ENCODE results near the gene JARID2. TPM values are rescaled to one million over a fixed set of nuclear protein-coding genes. Genes with fewer than 3 reads are reported as not detected.

Gene JARID2
- polyA plus RNA-seq, 1 experiment, result 9.7 TPM

- no peaks in the 10 kb centered on the region for H3K27me3 ChIP-seq (ENCODE audit: control insufficient read depth, insufficient read depth, low read length)
- H3K4me3 ChIP-seq (ENCODE audit: low read depth, low read length), result no peak overlapping the region
- no peaks in the 10 kb centered on the region; the same call in 1 of the 2 replicates for H3K9me3 ChIP-seq (ENCODE audit: control insufficient read depth, insufficient read depth, low read length)
- H3K27ac ChIP-seq (ENCODE audit: low read depth, low read length), result no peak overlapping the region
- ChIA-PET POLR2A (no interaction called here), CTCF (no interaction called here)
- DNase-seq (ENCODE audit: low read depth, low spot score), result no peak
- TF ChIP-seq, protein P1, sequence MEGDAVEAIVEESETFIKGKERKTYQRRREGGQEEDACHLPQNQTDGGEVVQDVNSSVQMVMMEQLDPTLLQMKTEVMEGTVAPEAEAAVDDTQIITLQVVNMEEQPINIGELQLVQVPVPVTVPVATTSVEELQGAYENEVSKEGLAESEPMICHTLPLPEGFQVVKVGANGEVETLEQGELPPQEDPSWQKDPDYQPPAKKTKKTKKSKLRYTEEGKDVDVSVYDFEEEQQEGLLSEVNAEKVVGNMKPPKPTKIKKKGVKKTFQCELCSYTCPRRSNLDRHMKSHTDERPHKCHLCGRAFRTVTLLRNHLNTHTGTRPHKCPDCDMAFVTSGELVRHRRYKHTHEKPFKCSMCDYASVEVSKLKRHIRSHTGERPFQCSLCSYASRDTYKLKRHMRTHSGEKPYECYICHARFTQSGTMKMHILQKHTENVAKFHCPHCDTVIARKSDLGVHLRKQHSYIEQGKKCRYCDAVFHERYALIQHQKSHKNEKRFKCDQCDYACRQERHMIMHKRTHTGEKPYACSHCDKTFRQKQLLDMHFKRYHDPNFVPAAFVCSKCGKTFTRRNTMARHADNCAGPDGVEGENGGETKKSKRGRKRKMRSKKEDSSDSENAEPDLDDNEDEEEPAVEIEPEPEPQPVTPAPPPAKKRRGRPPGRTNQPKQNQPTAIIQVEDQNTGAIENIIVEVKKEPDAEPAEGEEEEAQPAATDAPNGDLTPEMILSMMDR (IDR thresholded peaks at IDR 0.05; ENCODE audit: low read depth, low read length), result no peak
Observed at GRCh38 chr6:15280028-15280427, 34.2 kb downstream of the JARID2 start.

DNA sequence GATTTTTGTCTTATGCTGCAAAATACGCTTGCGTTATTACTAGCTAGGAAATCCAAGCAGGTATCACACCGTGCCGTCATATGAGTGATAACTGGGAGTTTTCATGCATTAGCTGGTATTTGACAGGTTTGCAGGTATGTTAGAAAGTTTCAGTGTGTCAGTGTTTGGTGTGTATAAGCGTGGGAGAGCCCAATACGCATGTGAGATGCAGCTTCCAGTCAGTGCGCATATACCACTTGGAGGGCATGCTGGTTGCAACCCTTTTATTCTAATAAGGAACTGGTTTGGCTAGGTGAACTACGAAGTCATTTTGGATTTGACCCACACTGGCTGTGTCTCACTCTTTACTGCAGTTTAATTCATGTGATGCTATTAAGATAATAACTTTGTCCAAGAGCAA is 35.1 kb downstream of the JARID2 start:
- Histone ChIP-seq H3K9me3 (ENCODE audit: control insufficient read depth, insufficient read depth, low read length) (no peaks in the 10 kb centered on the region; the same call in 1 of the 2 replicates), H3K27ac (ENCODE audit: low read depth, low read length) (no peak overlapping the region), H3K27me3 (ENCODE audit: control insufficient read depth, insufficient read depth, low read length) (no peaks in the 10 kb centered on the region), H3K4me3 (ENCODE audit: low read depth, low read length) (no peak overlapping the region)
- DNase-seq (ENCODE audit: low read depth, low spot score), result no peak
- ChIA-PET CTCF (interaction anchor here (1.5 kb wide), 1 partner anchor 109 kb away, joined by 3 read pairs; no protein-coding TSS in a partner anchor), POLR2A (interaction anchor here (0.7 kb wide), 1 partner anchor 16 kb away, joined by 7 read pairs; no protein-coding TSS in a partner anchor)
- TF ChIP-seq, protein P1 (IDR thresholded peaks at IDR 0.05; ENCODE audit: low read depth, low read length), result no peak

DNA sequence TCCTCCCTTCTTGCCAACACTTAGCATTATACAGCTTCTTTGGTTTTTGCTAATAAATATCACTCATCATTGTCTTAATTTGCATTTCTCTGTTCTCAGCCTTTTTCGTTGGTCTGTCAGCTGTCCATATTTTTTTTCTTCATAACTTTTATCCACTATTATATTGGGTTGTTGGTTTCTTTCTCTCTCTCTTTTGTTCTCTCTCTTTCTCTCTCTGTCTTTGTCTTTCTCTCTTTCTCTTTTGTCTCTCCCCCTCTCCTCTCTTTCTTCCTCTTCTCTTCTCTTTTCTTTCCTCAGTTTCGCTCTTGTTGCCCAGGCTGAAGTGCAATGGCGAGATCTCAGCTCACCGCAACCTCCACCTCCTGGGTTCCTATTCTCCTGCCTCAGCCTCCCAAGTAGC is 36.5 kb downstream of the JARID2 start:
- ChIA-PET CTCF (interaction anchor here (1.5 kb wide), 1 partner anchor 108 kb away, joined by 3 read pairs; no protein-coding TSS in a partner anchor), POLR2A (no interaction called here)
- H3K27ac ChIP-seq (ENCODE audit: low read depth, low read length), result no peak overlapping the region
- no peaks in the 10 kb centered on the region for H3K27me3 ChIP-seq (ENCODE audit: control insufficient read depth, insufficient read depth, low read length)
- DNase-seq (ENCODE audit: low read depth, low spot score), result no peak
- H3K4me3 ChIP-seq (ENCODE audit: low read depth, low read length), result no peak overlapping the region
- no peaks in the 10 kb centered on the region; the same call in 1 of the 2 replicates for H3K9me3 ChIP-seq (ENCODE audit: control insufficient read depth, insufficient read depth, low read length)
- TF ChIP-seq, protein P1 (IDR thresholded peaks at IDR 0.05; ENCODE audit: low read depth, low read length), result no peak

GRCh38 chr6:15283986-15284361 is 38.1 kb downstream of the JARID2 start:
- Histone ChIP-seq H3K27me3 (ENCODE audit: control insufficient read depth, insufficient read depth, low read length) (no peaks in the 10 kb centered on the region), H3K9me3 (ENCODE audit: control insufficient read depth, insufficient read depth, low read length) (no peaks in the 10 kb centered on the region; the same call in 1 of the 2 replicates), H3K4me3 (ENCODE audit: low read depth, low read length) (no peak overlapping the region), H3K27ac (ENCODE audit: low read depth, low read length) (no peak overlapping the region)
- TF ChIP-seq, protein P1 (IDR thresholded peaks at IDR 0.05; ENCODE audit: low read depth, low read length), result no peak
- ChIA-PET CTCF (interaction anchor here (0.6 kb wide), 1 partner anchor 573 kb away, joined by 4 read pairs; no protein-coding TSS in a partner anchor), POLR2A (no interaction called here)
- DNase-seq (ENCODE audit: low read depth, low spot score), result no peak

DNA sequence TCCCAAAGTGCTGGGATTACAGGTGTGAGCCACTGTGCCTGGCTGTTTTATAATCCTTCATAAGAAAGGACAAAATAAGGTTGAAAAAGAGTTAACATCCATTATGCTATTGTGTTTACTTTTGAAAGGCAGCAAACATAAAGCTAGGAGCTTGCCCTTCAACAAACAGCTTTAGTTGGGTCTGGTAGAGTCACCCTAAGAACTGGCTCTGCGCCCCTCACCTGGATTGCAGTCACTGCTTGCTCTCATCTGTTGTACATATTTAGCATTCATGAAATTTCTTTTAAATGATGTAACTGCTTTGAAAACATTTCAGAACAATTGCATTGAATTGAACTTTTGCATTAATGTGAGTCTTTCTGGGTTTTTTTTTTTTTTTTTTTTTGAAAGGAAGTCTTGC is 38.9 kb downstream of the JARID2 start:
- Histone ChIP-seq H3K27me3 (ENCODE audit: control insufficient read depth, insufficient read depth, low read length) (no peaks in the 10 kb centered on the region), H3K4me3 (ENCODE audit: low read depth, low read length) (no peak overlapping the region), H3K27ac (ENCODE audit: low read depth, low read length) (no peak overlapping the region), H3K9me3 (ENCODE audit: control insufficient read depth, insufficient read depth, low read length) (no peaks in the 10 kb centered on the region; the same call in 1 of the 2 replicates)
- TF ChIP-seq, protein P1 (IDR thresholded peaks at IDR 0.05; ENCODE audit: low read depth, low read length), result no peak
- DNase-seq (ENCODE audit: low read depth, low spot score), result no peak
- CTCF ChIA-PET, result interaction anchor here (0.5 kb wide), 1 partner anchor 29 kb away, joined by 3 read pairs; no protein-coding TSS in a partner anchor
- POLR2A ChIA-PET, result interaction anchor here (0.7 kb wide), 2 partner anchors 20 to 24 kb away, joined by 8 to 12 read pairs; no protein-coding TSS in a partner anchor
